DND-41 (cell line): Measurements from ENCODE around the gene AGPAT3.

Experiments used
- ATAC-seq: fragments of 200-7000 bp; cut with Tn5 transposase; 3 replicates; pipeline ENCODE4 v1.9.1; 2021; ENCODE audit warnings: low read depth; ENCODE audit not compliant: insufficient read depth
- DNase-seq: peaks from one replicate; pipeline ENCODE4 v3.0.0-alpha.2; 2020
- H2AFZ ChIP-seq: 2 replicates; pipeline ENCODE4 v1.6.0; 2012; ENCODE audit warnings: low read depth, low read length
- H3K27ac ChIP-seq: 2 replicates; pipeline ENCODE4 v1.5.1; 2012; ENCODE audit warnings: low read length, inconsistent platforms
- H3K27me3 ChIP-seq: fragments of 200-600 bp; sonication (generic); 2 replicates; pipeline ENCODE4 v1.6.0; 2012; ENCODE audit warnings: low read length, mild to moderate bottlenecking, inconsistent platforms; ENCODE audit not compliant: insufficient read depth, poor library complexity
- H3K36me3 ChIP-seq: 2 replicates; pipeline ENCODE4 v1.5.1; 2012; ENCODE audit warnings: low read length, inconsistent platforms; ENCODE audit not compliant: insufficient read depth
- H3K4me1 ChIP-seq: 2 replicates; pipeline ENCODE4 v1.5.1; 2012; ENCODE audit warnings: mild to moderate bottlenecking, low read length; ENCODE audit not compliant: insufficient read depth
- H3K4me2 ChIP-seq: 2 replicates; pipeline ENCODE4 v1.6.0; 2012; ENCODE audit warnings: mild to moderate bottlenecking, moderate library complexity, low read length, inconsistent platforms; ENCODE audit not compliant: insufficient read depth
- H3K4me3 ChIP-seq, 2 experiments: fragments of 200-600 bp in 1 of 2; shearing (Covaris generic) in 1 of 2; 2 replicates each; pipeline ENCODE4 v1.5.1; 2012 to 2016; ENCODE audit warnings: inconsistent platforms in 2 of 2, low read length in 2 of 2, mild to moderate bottlenecking in 2 of 2, low read depth in 1 of 2, moderate library complexity in 1 of 2
- H3K79me2 ChIP-seq: 2 replicates; pipeline ENCODE4 v1.6.0; 2012; ENCODE audit warnings: low read length, inconsistent platforms; ENCODE audit not compliant: insufficient read depth
- H3K9ac ChIP-seq: 2 replicates; pipeline ENCODE4 v1.6.0; 2012; ENCODE audit warnings: low read depth, mild to moderate bottlenecking, inconsistent platforms, low read length, moderate library complexity
- H3K9me3 ChIP-seq: 2 replicates; pipeline ENCODE4 v1.5.1; 2012; ENCODE audit warnings: low read length, moderate library complexity, mild to moderate bottlenecking, inconsistent platforms; ENCODE audit not compliant: insufficient read depth, severe bottlenecking
- H4K20me1 ChIP-seq: 2 replicates; pipeline ENCODE4 v1.6.0; 2012; ENCODE audit warnings: low read length; ENCODE audit not compliant: insufficient read depth
- CTCF ChIP-seq: IDR thresholded peaks from 2 replicates; pipeline ENCODE4 v1.5.1; 2012; ENCODE audit warnings: borderline replicate concordance, low read length, moderate library complexity, mild to moderate bottlenecking; ENCODE audit not compliant: poor library complexity, severe bottlenecking; ENCODE audit errors: extremely low read depth
- EZH2 ChIP-seq: IDR thresholded peaks from 3 replicates; pipeline ENCODE4 v1.6.1; 2012; ENCODE audit warnings: borderline replicate concordance, low read depth, mild to moderate bottlenecking, moderate library complexity, low read length, inconsistent platforms; ENCODE audit not compliant: severe bottlenecking

Gene AGPAT3

DNA sequence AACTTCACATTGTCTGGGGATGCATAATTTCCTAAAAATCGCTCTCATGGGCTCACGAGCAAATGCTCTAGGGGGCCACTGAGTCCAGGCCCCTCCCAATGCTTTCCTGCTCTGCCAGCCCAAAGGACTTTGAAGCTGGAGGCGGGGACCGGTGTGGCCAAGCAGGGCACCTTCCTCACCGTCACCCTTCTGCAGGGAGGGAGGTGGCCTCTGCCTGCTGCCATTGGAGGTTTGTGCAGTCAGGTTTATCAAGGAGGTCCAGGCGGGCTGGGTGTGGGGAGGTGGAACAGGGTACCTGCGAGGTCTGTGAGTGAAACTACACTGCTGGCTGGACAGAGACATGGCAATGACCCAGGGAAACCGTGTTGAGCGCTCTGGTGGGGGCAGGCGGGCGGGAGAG lies 89.0 kb downstream of the AGPAT3 start:
- H3K9ac ChIP-seq, result no peak overlapping the region
- H3K4me2 ChIP-seq, result no peak overlapping the region
- H3K27me3 ChIP-seq, result no peaks in the 10 kb centered on the region
- TF ChIP-seq EZH2 (no peak), CTCF (no peak)
- H3K4me1 ChIP-seq, result peaks cover 3% of the 10 kb centered on the region
- no peak for DNase-seq
- no peak for ATAC-seq
- no peak overlapping the region for H3K27ac ChIP-seq
- no peak overlapping the region for H3K4me3 ChIP-seq
- no peak overlapping the region for H2AFZ ChIP-seq
- peaks cover 16% of the 10 kb centered on the region for H3K36me3 ChIP-seq
- H3K79me2 ChIP-seq, result peaks cover 74% of the 10 kb centered on the region
- no peaks in the 10 kb centered on the region for H3K9me3 ChIP-seq
- peaks cover 92% of the 10 kb centered on the region for H4K20me1 ChIP-seq

DNA sequence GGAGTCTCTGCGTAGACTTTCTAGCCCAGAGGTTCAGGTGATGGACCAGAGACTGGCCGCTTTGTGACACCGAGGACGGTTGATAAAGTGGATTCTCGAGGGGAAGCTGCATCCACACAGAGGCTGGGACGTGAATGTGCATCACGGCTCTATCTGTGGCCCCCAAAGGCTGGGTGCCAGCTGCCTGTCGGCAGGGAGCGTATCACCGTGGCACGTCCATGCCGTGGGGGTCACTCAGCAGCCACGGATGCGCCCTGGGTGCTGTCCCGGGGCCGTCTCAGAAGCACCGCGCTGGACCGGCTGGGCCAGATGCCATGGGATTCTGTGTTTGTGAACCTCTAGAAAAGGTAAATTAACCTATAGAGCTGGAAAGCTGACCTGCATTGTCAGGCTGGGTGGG lies 89.9 kb downstream of the AGPAT3 start:
- no peaks in the 10 kb centered on the region for H3K27me3 ChIP-seq
- no peaks in the 10 kb centered on the region for H3K9me3 ChIP-seq
- H4K20me1 ChIP-seq, result peaks cover 92% of the 10 kb centered on the region

GRCh38 chr21:43956019-43956669 lies 91.1 kb downstream of the AGPAT3 start:
- Histone ChIP-seq H3K79me2 (peaks cover 58% of the 10 kb centered on the region), H3K4me1 (no peaks in the 10 kb centered on the region), H3K9ac (no peak overlapping the region), H3K4me2 (no peak overlapping the region), H3K27me3 (no peaks in the 10 kb centered on the region), H3K4me3 (no peak overlapping the region), H3K36me3 (peaks cover 28% of the 10 kb centered on the region), H3K27ac (no peak overlapping the region), H2AFZ (no peak overlapping the region), H4K20me1 (peaks cover 86% of the 10 kb centered on the region), H3K9me3 (no peaks in the 10 kb centered on the region)
- ATAC-seq (no peak), DNase-seq (no peak)
- no peak for TF ChIP-seq EZH2
- no peak for TF ChIP-seq CTCF

More for the DNA sequence above, 89.9 kb downstream of the AGPAT3 start:
- H3K36me3 ChIP-seq, result peaks cover 25% of the 10 kb centered on the region
- H3K4me3 ChIP-seq, result no peak overlapping the region
- ATAC-seq, result no peak
- H3K27ac ChIP-seq, result no peak overlapping the region
- H2AFZ ChIP-seq, result no peak overlapping the region
- no peaks in the 10 kb centered on the region for H3K4me1 ChIP-seq
- no peak overlapping the region for H3K4me2 ChIP-seq
- H3K79me2 ChIP-seq, result peaks cover 70% of the 10 kb centered on the region
- no peak for TF ChIP-seq CTCF
- no peak for TF ChIP-seq EZH2
- H3K9ac ChIP-seq, result no peak overlapping the region
- DNase-seq, result no peak

- H3K4me1 ChIP-seq, result no peaks in the 10 kb centered on the region
- no peaks in the 10 kb centered on the region for H3K27me3 ChIP-seq
- no peak overlapping the region for H3K4me3 ChIP-seq
- no peaks in the 10 kb centered on the region for H3K9me3 ChIP-seq
- H3K79me2 ChIP-seq, result peaks cover 53% of the 10 kb centered on the region
- peaks cover 33% of the 10 kb centered on the region for H3K36me3 ChIP-seq
- H2AFZ ChIP-seq, result no peak overlapping the region
- H3K27ac ChIP-seq, result no peak overlapping the region
- ATAC-seq, result no peak
- peaks cover 86% of the 10 kb centered on the region for H4K20me1 ChIP-seq
- TF ChIP-seq CTCF, result no peak
- no peak for TF ChIP-seq EZH2
- H3K4me2 ChIP-seq, result no peak overlapping the region
- H3K9ac ChIP-seq, result no peak overlapping the region
- no peak for DNase-seq
Measured at GRCh38 chr21:43956670-43957035, 91.6 kb downstream of the AGPAT3 start.
